GM19397 (cell line): ENCODE measurements around the gene TTC27.
"Not testable (repeated sequence)": the region's sequence is repeated elsewhere in the genome, so short reads cannot be mapped to it uniquely, and the experiment has no call there.

Source experiments
- ATAC-seq: cut with Tn5 transposase; IDR thresholded peaks from one replicate; pipeline ENCODE4 v1.9.1; 2021; ENCODE audit warnings: mild to moderate bottlenecking, moderate library complexity; ENCODE audit not compliant: unreplicated experiment

Gene TTC27

GRCh38 chr2:32752205-32752604 lies 124.4 kb downstream of the TTC27 start:
- no peak for ATAC-seq

DNA sequence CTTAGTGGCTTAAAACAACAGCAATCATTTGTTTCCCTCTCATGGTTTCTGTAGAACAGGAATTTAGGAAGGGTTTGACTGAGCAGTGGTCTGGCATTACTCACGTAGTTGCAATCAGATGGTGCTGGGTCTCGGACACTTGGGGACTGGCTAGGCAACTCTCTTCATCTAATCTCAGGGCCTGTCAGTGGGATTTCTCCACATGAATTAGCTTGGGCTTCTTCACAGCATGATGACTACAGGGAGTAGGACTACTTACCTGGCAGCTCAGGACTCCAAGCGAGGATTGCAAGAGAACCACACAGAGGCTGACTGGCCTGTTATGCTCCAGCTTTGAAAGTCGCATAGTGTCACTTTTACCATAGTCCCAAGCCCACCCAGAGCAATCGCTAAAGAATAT lies 125.1 kb downstream of the TTC27 start:
- no peak for ATAC-seq

- ATAC-seq, result not testable (repeated sequence)
Measured at GRCh38 chr2:32754676-32755075, 126.8 kb downstream of the TTC27 start.

GRCh38 chr2:32755666-32756065 lies 127.8 kb downstream of the TTC27 start:
- ATAC-seq, result no peak

- no peak for ATAC-seq
Measured at GRCh38 chr2:32756074-32756727, 128.4 kb downstream of the TTC27 start.

- no peak for ATAC-seq
Measured at GRCh38 chr2:32758232-32758631, 130.4 kb downstream of the TTC27 start.

DNA sequence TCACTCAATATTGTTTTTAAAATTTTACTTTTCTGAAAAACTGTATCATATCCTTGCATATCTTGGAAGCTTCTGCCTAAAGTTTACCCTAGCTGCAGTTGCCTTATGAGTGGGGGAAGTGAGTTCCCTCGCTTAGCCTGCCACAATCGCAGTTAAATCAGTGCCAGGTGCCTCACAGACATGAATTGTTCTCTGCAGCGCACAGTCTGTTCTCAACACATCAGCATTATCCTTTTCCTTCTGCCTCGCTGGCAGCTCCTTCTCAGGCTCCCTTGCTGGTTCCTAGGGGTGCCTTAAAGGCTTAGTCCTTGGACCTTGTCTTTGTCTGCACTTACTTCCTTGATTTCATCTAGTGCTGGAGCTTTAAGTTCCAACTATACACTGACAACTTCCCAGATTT lies 132.8 kb downstream of the TTC27 start:
- no peak for ATAC-seq

GRCh38 chr2:32768387-32769174 lies 140.7 kb downstream of the TTC27 start:
- no peak for ATAC-seq

DNA sequence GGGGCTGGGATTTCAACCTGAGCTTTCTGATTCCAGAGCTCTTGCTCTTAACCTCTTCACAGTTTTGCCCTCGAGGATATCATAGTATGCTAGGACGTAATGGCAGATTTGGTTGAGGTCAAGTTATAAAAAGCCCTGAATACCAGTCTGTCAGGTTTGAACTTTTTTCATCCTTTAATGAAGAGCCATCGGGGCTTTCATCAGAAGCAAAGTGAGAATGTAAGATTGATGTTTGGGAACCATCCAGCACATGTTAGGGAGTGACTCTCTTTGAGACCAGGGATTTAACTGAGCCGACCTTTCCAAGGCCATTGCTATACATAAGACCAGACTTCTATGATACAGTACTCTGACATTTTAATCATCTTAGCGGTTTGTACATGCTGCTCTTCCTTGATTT lies 142.5 kb downstream of the TTC27 start:
- ATAC-seq, result no peak

DNA sequence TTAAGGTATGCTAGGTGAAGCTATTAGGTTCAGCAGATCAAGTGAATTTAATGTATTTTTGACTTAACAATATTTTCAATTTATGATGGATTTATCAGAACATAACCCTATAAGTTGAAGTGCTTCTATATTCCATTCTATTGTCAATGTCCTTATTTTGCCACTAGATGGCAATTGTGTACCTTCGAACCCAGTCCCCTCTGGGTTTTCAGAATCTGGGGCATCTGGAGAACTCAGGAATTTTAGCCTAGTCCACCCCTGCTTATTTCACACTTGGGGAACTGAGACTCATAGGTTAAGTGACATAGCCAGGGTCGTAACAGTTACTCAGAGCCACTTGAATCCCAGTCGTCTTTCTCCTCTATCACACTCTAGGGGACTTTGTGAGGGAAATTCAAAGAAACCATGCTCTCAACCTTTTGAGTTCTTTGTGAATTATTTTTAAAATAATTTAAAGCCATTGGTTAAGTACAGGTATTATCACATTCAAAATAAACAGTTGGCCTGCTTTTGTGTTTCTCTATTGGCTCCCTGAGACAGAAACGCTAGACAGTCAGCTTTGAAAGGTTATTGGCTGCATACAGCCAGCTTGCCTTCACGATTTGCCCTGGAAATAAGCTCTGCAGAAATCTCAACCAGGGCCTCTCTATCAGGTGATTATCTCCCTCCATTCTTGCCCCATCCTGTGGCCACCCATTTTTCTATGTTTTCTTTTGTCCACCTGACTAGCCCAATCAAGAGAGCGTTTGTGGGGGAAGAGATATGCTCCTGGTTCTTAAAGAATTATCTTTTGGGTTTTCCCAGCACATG lies 145.0 kb downstream of the TTC27 start:
- no peak for ATAC-seq

DNA sequence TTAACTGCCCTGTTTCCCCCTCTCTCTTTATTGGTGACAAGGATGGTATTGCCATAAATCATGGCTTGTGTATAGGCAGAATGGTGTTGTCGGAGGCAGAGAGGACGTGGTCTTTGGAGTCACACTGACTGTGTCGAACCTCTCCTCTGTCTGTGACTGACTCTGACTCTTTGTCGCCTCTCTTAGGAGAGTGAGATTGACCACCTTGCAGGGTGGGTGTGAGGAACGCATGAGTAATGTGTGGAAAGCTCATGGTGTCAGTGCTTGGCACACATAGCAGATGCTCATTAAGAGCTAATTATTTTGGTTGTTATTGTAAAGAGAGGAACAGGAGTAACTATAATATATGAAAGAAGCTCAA lies 145.6 kb downstream of the TTC27 start:
- no peak for ATAC-seq

DNA sequence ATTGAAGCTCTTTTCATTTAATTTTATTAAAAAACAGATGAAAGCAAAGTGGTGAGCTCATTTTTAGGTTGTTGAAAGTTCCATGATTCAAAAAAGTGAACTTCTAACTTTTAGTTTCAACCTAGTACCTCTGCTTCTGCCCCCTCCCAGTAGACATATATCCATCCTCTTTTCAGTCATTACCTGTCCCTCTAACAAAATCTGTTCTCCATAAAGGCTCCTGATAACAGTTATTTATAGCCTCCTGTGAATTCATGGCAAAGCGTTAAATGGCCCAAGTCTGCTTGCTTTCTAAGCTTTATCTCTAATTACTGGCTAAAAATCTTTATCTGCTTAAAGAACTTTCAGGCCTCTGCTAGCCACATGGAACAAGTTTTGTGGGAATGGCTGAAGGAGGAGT lies 148.1 kb downstream of the TTC27 start:
- no peak for ATAC-seq

GRCh38 chr2:32777714-32778113 lies 149.9 kb downstream of the TTC27 start:
- no peak for ATAC-seq

DNA sequence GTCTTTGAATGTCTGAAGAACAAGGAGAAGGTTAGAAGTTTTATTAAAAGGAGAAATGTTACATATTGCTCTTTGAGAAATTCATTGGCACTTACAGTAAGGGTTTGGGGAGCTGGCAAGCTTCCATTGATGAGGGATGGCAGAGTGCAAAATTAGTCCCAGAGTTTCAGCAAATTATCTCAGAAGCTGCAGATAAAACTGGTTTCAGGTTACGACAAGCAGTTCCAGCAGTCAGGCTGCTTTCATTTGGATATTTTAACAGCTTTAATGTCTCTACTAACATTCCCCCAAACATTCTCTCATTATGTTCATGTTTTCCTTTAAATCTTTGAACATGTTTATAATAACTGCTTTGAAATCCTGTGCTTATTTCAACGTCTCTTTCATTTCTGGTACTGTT lies 153.1 kb downstream of the TTC27 start:
- no peak for ATAC-seq

GRCh38 chr2:32783469-32783868 lies 155.6 kb downstream of the TTC27 start:
- ATAC-seq, result no peak

- no peak for ATAC-seq
Measured at GRCh38 chr2:32783933-32784332, 156.1 kb downstream of the TTC27 start.

DNA sequence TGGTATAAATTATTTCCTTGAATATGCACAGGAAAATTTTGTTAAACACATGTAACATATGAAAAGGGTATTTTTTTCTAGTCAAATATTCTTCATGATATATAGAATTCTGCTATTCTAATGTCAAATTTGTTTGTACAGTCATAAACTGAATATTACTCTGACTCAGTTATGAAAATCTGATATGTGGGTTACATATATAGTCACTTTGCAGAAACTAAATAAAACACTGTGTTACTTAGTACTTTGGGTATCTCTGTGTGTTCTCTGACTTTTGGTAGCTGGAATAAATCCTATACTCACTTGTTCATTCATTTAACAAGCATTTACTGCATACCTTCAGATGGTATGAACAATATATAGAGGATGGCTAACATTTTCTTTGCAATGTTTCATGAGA lies 159.4 kb downstream of the TTC27 start:
- ATAC-seq, result no peak

GRCh38 chr2:32788114-32788513 lies 160.3 kb downstream of the TTC27 start:
- ATAC-seq, result no peak

DNA sequence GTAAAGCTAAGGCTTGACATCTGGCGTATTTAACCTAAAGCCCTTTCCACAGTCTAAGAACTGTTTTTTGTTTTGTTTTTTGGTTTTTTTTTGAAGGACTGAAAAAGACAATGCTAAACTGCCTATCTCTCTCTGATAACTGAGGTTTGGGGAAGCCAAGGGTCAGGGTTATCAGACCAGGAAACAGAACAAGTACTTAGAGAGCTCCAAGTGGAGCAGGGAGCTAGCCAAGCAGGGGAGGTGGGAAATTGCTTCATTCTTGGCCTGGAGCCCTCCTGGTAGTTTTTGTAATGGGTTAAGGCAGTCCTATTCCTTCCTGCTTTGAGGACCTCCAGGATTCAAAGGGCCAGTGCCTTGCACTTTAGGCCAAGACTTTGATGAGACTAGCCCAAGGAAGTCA lies 164.6 kb downstream of the TTC27 start:
- no peak for ATAC-seq

DNA sequence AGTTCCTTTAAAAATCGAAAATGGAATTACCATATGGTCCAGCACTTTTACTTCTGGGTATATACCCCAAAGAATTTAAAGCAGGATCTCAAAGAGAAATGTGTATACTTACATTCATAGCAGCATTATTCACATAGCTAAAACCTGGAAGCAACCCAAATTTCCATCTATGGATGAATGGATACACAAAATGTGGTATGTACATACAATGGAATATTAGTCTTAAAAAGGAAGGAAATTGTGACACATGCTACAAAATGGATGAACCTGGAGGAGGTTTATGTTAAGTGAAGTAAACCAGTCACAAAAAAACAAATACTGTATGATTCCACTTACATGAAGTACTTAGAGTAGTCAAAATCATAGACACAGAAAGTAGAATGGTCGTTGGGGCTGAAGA lies 171.0 kb downstream of the TTC27 start:
- no peak for ATAC-seq

- no peak for ATAC-seq
Measured at GRCh38 chr2:32801741-32802140, 173.9 kb downstream of the TTC27 start.

GRCh38 chr2:32802877-32803276 lies 175.0 kb downstream of the TTC27 start:
- ATAC-seq, result no peak
